NT2/D1 (cell line): ENCODE measurements around the gene CYP24A1.

Experiments used
- DNase-seq: peaks from one replicate; pipeline ENCODE4 v3.0.0-alpha.2; 2011; ENCODE audit warnings: low read depth, low spot score
- H3K27me3 ChIP-seq: 2 replicates; pipeline ENCODE4 v1.6.0; 2011; ENCODE audit warnings: mild to moderate bottlenecking; ENCODE audit not compliant: insufficient read length, insufficient read depth
- H3K36me3 ChIP-seq: 2 replicates; pipeline ENCODE4 v1.6.1; 2011; ENCODE audit warnings: mild to moderate bottlenecking, low read length, mixed read lengths; ENCODE audit not compliant: insufficient read depth, insufficient read length
- H3K4me1 ChIP-seq: 2 replicates; pipeline ENCODE4 v1.5.1; 2011; ENCODE audit not compliant: insufficient read depth, insufficient read length
- H3K4me3 ChIP-seq: 2 replicates; pipeline ENCODE4 v1.5.1; 2011; ENCODE audit warnings: low read depth; ENCODE audit not compliant: insufficient read length
- H3K9ac ChIP-seq: 2 replicates; pipeline ENCODE4 v1.6.0; 2011; ENCODE audit warnings: low read depth; ENCODE audit not compliant: insufficient read length
- H3K9me3 ChIP-seq: 2 replicates; pipeline ENCODE4 v1.5.1; 2011; ENCODE audit warnings: mild to moderate bottlenecking, low read length; ENCODE audit not compliant: insufficient read depth
- SUZ12 ChIP-seq: IDR thresholded peaks from 2 replicates; pipeline ENCODE4 v1.6.1; 2011; ENCODE audit not compliant: insufficient read length, insufficient read depth; ENCODE audit errors: extremely low read depth
- YY1 ChIP-seq: IDR thresholded peaks from 2 replicates; pipeline ENCODE4 v1.6.1; 2011; ENCODE audit not compliant: insufficient read length, insufficient read depth
- ZNF274 ChIP-seq: IDR thresholded peaks from 2 replicates; pipeline ENCODE4 v1.6.1; 2011; ENCODE audit warnings: mild to moderate bottlenecking, low read depth, low read length

The CYP24A1 gene

DNA sequence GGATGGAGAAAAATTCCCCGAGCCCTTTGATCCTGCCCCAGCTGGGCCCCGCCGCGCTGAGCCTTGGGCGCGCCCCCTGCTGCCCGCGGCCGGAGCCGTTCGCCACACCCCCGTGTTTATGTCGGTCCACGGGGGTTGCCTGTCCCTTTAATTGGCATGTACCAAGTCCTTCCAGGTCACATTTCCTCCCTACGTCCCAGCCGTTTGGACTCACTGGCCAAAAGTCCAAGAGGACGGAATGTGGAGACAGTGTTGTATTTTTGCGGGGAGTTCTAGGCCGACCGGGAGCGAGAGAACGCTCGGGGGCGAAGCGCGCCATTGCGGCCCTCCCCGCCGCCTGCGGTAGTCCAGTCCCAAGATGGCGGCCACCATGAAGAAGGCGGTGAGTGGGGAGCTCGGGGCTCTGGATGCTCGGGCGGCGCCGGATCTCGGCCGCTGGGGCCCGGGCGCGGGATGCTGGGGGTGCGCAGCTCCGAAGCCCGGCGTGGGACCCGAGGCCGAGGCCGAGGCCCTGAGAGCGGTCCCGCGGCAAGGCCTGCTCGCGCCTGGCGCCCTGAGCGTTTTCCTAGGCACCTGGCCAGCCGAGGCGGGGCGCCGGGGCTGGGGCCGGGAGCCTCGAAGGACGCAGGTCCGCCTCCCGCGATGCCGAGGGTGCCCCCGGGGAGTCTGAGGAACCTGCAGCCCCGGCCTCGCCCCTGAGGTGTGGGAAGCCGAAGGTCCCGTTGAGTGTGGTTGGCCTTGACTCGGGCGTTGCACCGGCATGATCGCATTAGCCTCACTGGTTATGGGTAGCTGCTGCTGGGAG, 34.2 kb upstream of the CYP24A1 start, which contains the start of gene PFDN4:
Gene PFDN4, plus strand, starts transcription at position 345 of the 805 bp plus-strand sequence. Its CDS starts 14 bp downstream, at position 359.
- no peaks in the 10 kb centered on the region for H3K27me3 ChIP-seq
- DNase-seq: peak; percentile 68
- H3K4me1 ChIP-seq: no peaks in the 10 kb centered on the region
- peaks cover 23% of the 10 kb centered on the region for H3K36me3 ChIP-seq
- H3K4me3 ChIP-seq: peak within 1 kb of the TSS; percentile 98
- H3K9me3 ChIP-seq: no peaks in the 10 kb centered on the region; the same call in 1 of the 2 replicates
- TF ChIP-seq YY1: peak; percentile 88
- no peak for TF ChIP-seq SUZ12
- no peak for TF ChIP-seq ZNF274
- H3K9ac ChIP-seq: peak within 1 kb of the TSS; percentile 99

DNA sequence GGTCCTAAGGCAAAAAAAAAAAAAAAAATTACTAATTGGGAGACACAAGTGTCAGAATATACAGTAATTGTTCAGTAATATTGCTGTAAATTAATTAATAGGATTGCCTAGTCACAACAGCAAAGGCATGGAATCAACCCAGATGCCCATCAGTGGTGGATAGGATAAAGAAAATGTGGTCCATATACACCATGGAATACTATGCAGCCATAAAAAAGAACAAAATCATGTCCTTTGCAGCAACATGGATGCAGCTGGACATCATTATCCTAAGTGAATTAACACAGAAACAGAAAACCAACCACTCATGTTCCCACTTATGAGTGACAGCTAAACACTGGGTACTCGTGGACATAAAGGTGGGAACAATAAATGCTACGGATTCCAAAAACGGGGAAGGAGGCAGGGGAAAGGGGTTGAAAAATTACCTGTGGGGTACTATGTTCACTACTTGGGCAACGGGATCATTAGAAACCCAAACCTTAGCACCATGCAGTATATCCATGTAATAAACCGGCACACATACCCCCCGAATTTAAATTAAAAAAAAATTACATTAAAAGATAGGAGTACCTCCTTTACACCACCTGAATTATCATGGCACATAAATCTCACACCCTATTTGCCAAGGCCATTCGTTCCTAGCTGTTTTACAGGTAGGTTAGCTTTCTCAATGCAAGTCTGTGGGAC, 33.4 kb upstream of the CYP24A1 start:
- no peak for DNase-seq
- no peak for TF ChIP-seq SUZ12
- TF ChIP-seq ZNF274: no peak
- no peak for TF ChIP-seq YY1
- H3K4me3 ChIP-seq: peak overlapping the region; percentile 98

DNA sequence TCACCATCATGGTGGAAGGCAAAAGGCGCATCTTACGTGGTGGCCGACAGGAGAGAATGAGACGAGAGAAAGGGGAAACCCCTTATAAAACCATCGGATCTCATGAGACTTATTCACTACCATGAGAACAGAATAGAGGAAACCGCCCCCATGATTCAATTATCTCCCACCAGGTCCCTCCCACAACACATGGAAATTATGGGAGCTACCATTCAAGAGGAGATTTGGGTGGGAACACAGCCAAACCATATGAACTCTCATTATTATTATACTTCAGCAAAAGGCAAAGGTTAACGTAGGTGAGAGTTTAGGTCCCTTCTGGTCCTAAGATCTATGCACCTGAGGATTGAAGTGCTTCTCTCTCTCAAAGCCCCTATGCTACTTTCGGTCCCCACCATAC, 31.7 kb upstream of the CYP24A1 start:
- Histone ChIP-seq H3K9me3 (no peaks in the 10 kb centered on the region), H3K4me1 (no peaks in the 10 kb centered on the region), H3K9ac (no peak overlapping the region), H3K36me3 (peaks cover 6% of the 10 kb centered on the region), H3K27me3 (no peaks in the 10 kb centered on the region), H3K4me3 (no peak overlapping the region)
- TF ChIP-seq YY1 (no peak), SUZ12 (no peak), ZNF274 (no peak)
- DNase-seq: no peak

More for the DNA sequence above, 33.4 kb upstream of the CYP24A1 start:
- H3K9ac ChIP-seq: no peak overlapping the region
- no peaks in the 10 kb centered on the region for H3K4me1 ChIP-seq
- H3K36me3 ChIP-seq: peaks cover 19% of the 10 kb centered on the region
- no peaks in the 10 kb centered on the region for H3K27me3 ChIP-seq
- H3K9me3 ChIP-seq: no peaks in the 10 kb centered on the region

DNA sequence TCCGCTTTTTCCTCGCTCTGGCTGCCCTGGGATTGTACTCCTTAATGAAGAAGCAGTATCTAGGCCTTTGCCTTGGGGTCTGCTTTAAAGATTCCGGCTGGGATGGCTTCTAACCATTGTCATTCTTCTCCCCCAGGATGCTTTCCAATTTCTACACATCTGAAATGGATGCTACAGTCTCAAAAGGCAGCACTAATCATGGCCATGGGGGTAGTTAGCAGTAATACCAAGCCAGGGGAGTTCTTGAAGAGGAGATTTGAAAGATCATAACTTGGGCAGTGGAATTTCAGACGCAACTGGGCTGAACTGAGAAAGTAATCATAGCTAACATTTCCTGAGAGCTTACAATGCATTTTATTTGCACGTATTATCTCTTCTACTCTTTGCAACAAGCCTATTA, 30.7 kb upstream of the CYP24A1 start:
- Histone ChIP-seq H3K9me3 (no peaks in the 10 kb centered on the region), H3K4me1 (no peaks in the 10 kb centered on the region), H3K4me3 (no peak overlapping the region), H3K36me3 (no peaks in the 10 kb centered on the region), H3K27me3 (no peaks in the 10 kb centered on the region), H3K9ac (no peak overlapping the region)
- no peak for DNase-seq
- TF ChIP-seq SUZ12 (no peak), YY1 (no peak), ZNF274 (no peak)

DNA sequence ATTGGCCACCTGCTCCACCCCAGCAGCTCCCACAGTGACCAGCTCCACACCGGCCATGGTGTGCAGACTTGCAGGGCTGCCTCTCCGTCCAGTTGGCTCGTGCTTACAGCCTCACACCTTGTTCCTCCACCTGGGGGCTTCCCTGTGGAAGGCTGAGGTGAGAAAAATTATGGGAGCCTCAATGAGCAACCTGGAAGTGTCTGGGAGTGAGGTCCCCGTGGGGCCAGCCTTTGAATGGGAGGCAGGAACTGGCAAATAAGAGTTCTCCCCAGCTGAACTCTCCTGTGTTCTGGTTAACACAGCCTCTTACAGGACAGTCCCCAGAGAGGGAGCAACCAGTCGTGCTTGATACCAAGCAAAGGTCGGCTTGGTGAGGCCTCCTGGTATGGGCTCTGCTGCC, 30.3 kb upstream of the CYP24A1 start:
- Histone ChIP-seq H3K36me3 (no peaks in the 10 kb centered on the region), H3K4me1 (no peaks in the 10 kb centered on the region), H3K27me3 (no peaks in the 10 kb centered on the region), H3K4me3 (no peak overlapping the region), H3K9me3 (no peaks in the 10 kb centered on the region), H3K9ac (no peak overlapping the region)
- no peak for DNase-seq
- TF ChIP-seq SUZ12 (no peak), ZNF274 (no peak), YY1 (no peak)

DNA sequence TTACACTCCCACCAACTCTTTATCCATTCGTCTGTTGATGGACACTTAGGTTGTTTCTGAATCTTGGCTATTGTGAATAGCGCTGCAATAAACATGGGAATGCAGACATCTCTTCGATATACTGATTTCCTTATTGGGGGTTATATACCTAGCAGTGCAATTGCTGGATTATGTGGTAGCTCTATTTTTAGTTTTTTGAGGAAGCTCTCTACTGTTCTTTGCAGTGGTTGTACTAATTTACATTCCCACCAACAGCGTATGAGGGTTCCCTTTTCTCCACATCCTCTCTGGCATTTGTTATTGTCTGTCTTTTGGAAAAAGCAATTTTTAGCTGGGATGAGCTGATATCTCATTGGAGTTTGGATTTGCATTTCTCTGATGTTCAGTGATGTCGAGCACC, 29.5 kb upstream of the CYP24A1 start:
- Histone ChIP-seq H3K4me3 (no peak overlapping the region), H3K9ac (no peak overlapping the region), H3K9me3 (no peaks in the 10 kb centered on the region), H3K4me1 (no peaks in the 10 kb centered on the region), H3K36me3 (no peaks in the 10 kb centered on the region), H3K27me3 (no peaks in the 10 kb centered on the region)
- TF ChIP-seq SUZ12 (no peak), ZNF274 (no peak), YY1 (no peak)
- no peak for DNase-seq

DNA sequence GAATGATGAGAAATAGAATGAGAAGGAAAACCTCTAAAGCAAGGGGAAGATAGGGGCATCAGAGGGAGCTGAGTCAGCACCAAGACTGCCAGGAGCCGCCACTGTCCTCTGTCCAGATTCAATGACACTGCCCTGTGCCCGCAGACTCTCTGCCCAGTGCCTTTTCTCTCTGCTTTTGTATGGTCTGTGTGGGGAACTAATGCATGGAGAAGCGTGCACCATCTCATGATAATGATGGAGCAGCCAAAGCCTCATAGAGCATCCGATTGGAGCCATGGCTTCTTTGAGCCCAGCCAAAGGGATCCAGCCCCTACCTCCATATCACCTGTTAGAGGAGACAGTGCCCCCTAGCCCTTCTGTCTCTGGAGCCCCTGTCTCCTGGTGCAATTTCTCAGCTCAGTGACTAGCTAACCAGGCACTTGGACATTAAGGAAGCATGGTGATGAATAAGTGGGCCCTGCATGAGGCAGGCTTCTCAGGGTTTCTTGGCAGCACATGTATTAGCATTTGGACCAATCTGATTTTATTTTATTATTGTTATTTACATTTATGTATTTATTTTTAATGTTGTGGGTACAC, 27.6 kb upstream of the CYP24A1 start:
- no peak for DNase-seq
- TF ChIP-seq YY1: no peak
- TF ChIP-seq ZNF274: no peak
- no peak for TF ChIP-seq SUZ12
- no peaks in the 10 kb centered on the region for H3K9me3 ChIP-seq
- no peaks in the 10 kb centered on the region for H3K27me3 ChIP-seq
- no peaks in the 10 kb centered on the region for H3K4me1 ChIP-seq
- no peak overlapping the region for H3K4me3 ChIP-seq
- no peaks in the 10 kb centered on the region for H3K36me3 ChIP-seq
- H3K9ac ChIP-seq: no peak overlapping the region
